ENCODE data around the gene KCNAB1. TPM values are rescaled to one million over a fixed set of nuclear protein-coding genes. Genes with fewer than 3 reads are reported as not detected.
"Not testable (repeated sequence)": the region's sequence is repeated elsewhere in the genome, so short reads cannot be mapped to it uniquely, and the experiment has no call there.

The KCNAB1 gene
- total RNA-seq, 2 experiments from 2014 or later, result not detected

GRCh38 chr3:156133076-156133475 lies 12.7 kb downstream of the KCNAB1 start:
- CTCF ChIA-PET (ENCODE audit: unreplicated experiment), result no interaction called here
- Histone ChIP-seq H3K79me2 (ENCODE audit: insufficient read depth, low read depth, low read length) (no peaks in the 10 kb centered on the region), H3K4me2 (ENCODE audit: low read length) (no peak overlapping the region), H3K36me3 (ENCODE audit: insufficient read depth, low read length) (no peaks in the 10 kb centered on the region), H3K27ac (ENCODE audit: low read depth, low read length, poor library complexity, severe bottlenecking) (no peak overlapping the region), H3K4me3 (ENCODE audit: low read depth, low read length, poor library complexity, severe bottlenecking) (no peak overlapping the region), H3K9me2 (ENCODE audit: insufficient read depth, low read length) (no peaks in the 10 kb centered on the region), H2AFZ (ENCODE audit: low read length) (no peak overlapping the region), H3K4me1 (ENCODE audit: insufficient read depth, low read length, poor library complexity, severe bottlenecking) (no peaks in the 10 kb centered on the region), H4K20me1 (ENCODE audit: insufficient read depth, low read length) (no peaks in the 10 kb centered on the region), H3K9me3 (ENCODE audit: low read length) (no peaks in the 10 kb centered on the region)
- TF ChIP-seq EZH2phosphoT487 (IDR thresholded peaks at IDR 0.05; ENCODE audit: borderline replicate concordance, low read depth, low read length) (no peak), CTCF (conservative IDR thresholded peaks at IDR 0.05; ENCODE audit: low read length) (no peak)
- intact Hi-C loops (cut with micrococcal nuclease; ENCODE audit: unreplicated experiment), result no loop called here
- DNase-seq (ENCODE audit: low spot score), result no peak
- POLR2A ChIA-PET, result no interaction called here
- no TSS peak for BruUV-seq (replicated peaks)

GRCh38 chr3:156135921-156136638 lies 15.7 kb downstream of the KCNAB1 start:
- Histone ChIP-seq H3K4me2 (ENCODE audit: low read length) (no peak overlapping the region), H3K4me1 (ENCODE audit: insufficient read depth, low read length, poor library complexity, severe bottlenecking) (no peaks in the 10 kb centered on the region), H3K36me3 (ENCODE audit: insufficient read depth, low read length) (no peaks in the 10 kb centered on the region), H3K79me2 (ENCODE audit: insufficient read depth, low read depth, low read length) (no peaks in the 10 kb centered on the region), H3K9me2 (ENCODE audit: insufficient read depth, low read length) (no peaks in the 10 kb centered on the region), H2AFZ (ENCODE audit: low read length) (no peak overlapping the region), H3K27ac (ENCODE audit: low read depth, low read length, poor library complexity, severe bottlenecking) (no peak overlapping the region), H4K20me1 (ENCODE audit: insufficient read depth, low read length) (no peaks in the 10 kb centered on the region), H3K4me3 (ENCODE audit: low read depth, low read length, poor library complexity, severe bottlenecking) (no peak overlapping the region), H3K9me3 (ENCODE audit: low read length) (no peaks in the 10 kb centered on the region)
- peak; percentile 57; the same call in 1 of the 2 replicates for TF ChIP-seq CTCF (conservative IDR thresholded peaks at IDR 0.05; ENCODE audit: low read length)
- no peak for TF ChIP-seq EZH2phosphoT487 (IDR thresholded peaks at IDR 0.05; ENCODE audit: borderline replicate concordance, low read depth, low read length)
- BruUV-seq (replicated peaks), result no TSS peak
- intact Hi-C loops (cut with micrococcal nuclease; ENCODE audit: unreplicated experiment), result no loop called here
- no peak for DNase-seq (ENCODE audit: low spot score)
- CTCF ChIA-PET (ENCODE audit: unreplicated experiment), result no interaction called here
- POLR2A ChIA-PET, result interaction anchor here (1.8 kb wide), 1 partner anchor 9 kb away, joined by 4 read pairs; no protein-coding TSS in a partner anchor

GRCh38 chr3:156137397-156137796 lies 17.0 kb downstream of the KCNAB1 start:
- BruUV-seq (replicated peaks); H4K20me1 ChIP-seq (ENCODE audit: insufficient read depth, low read length); H3K27ac ChIP-seq (ENCODE audit: low read depth, low read length, poor library complexity, severe bottlenecking); H3K4me1 ChIP-seq (ENCODE audit: insufficient read depth, low read length, poor library complexity, severe bottlenecking); H3K4me2 ChIP-seq (ENCODE audit: low read length); H3K4me3 ChIP-seq (ENCODE audit: low read depth, low read length, poor library complexity, severe bottlenecking); H3K9me3 ChIP-seq (ENCODE audit: low read length); H3K36me3 ChIP-seq (ENCODE audit: insufficient read depth, low read length); intact Hi-C loops (cut with micrococcal nuclease; ENCODE audit: unreplicated experiment); H3K9me2 ChIP-seq (ENCODE audit: insufficient read depth, low read length); CTCF ChIA-PET (ENCODE audit: unreplicated experiment); H3K79me2 ChIP-seq (ENCODE audit: insufficient read depth, low read depth, low read length); H2AFZ ChIP-seq (ENCODE audit: low read length); DNase-seq (ENCODE audit: low spot score): not testable (repeated sequence)
- POLR2A ChIA-PET, result interaction anchor here (0.6 kb wide), 2 partner anchors 402 to 1350 kb away, joined by 3 to 5 read pairs; no protein-coding TSS in a partner anchor

All from OCI-LY7 (cell line).